ENCODE data around the gene ANAPC7. TPM values are rescaled to one million over a fixed set of nuclear protein-coding genes. Genes with fewer than 3 reads are reported as not detected.

ANAPC7 gene
- total and polyA plus RNA-seq, 2 of the 13 experiments (the other 11 are each of a cell fraction or from before 2014, with no cell fraction given), result 40.0 to 69.1 TPM

DNA sequence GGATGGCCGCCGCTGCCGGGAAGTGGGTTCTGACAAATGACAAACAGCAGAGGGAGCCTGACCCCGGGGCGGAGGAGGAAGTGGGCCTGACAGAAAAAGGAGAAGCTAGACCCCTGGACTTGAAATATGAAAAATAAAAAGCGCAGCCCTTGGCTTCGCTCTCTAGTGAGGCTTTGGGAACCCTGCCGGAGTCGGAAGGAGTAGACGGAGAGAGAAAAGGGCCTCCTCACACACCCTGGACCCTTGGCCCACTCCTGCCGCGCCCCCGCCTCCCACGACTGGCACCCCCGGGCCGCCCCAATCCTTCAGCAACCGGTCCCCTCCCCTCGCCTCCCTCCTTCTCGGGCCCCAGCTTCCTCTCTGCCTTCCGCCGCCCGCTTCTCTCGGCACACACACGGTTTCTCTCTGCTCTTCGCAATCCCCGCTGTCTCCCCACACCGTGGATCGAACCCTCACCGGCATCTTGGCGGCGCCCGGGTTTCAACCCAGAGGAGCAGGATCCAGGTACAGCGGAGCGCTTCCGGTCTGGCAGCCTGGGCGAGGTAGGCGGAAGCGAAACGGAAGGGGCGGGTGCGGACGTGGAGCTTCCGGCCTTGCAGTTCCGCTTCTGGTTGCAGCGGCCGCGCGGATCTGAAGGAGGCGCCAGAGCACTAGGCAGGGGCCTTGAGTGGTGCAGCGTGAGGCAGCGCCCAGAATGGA lies 46.4 kb upstream of the ANAPC7 start, which contains the start of gene ARPC3 (continued):
- TF ChIP-seq ZNF530 (CRISPR knock-in tag; IDR thresholded peaks at IDR 0.05; ENCODE audit: low read depth) (no peak), ZNF549 (CRISPR knock-in tag; IDR thresholded peaks at IDR 0.05) (no peak), HNRNPK (IDR thresholded peaks at IDR 0.05; ENCODE audit: low read depth, low read length, poor library complexity, severe bottlenecking) (no peak), TSC22D2 (CRISPR knock-in tag; IDR thresholded peaks at IDR 0.05; ENCODE audit: borderline replicate concordance) (peak; percentile 49; the same call in 1 of the 2 replicates), ZNF10 (CRISPR knock-in tag; IDR thresholded peaks at IDR 0.05; ENCODE audit: borderline replicate concordance, low read depth) (no peak), ZNF12 (CRISPR knock-in tag; IDR thresholded peaks at IDR 0.05) (no peak), ZBTB38 (CRISPR knock-in tag; IDR thresholded peaks at IDR 0.05) (peak; percentile 90), RBAK (CRISPR knock-in tag; IDR thresholded peaks at IDR 0.05) (no peak), ZNF816 (CRISPR knock-in tag; IDR thresholded peaks at IDR 0.05; ENCODE audit: borderline replicate concordance) (peak; percentile 45), MTA1 (CRISPR knock-in tag; IDR thresholded peaks at IDR 0.05; ENCODE audit: borderline replicate concordance) (no peak), SP5 (CRISPR knock-in tag; IDR thresholded peaks at IDR 0.05; ENCODE audit: borderline replicate concordance, low read depth) (peak; percentile 79), NFE2L1 (CRISPR knock-in tag; IDR thresholded peaks at IDR 0.05; ENCODE audit: borderline replicate concordance) (no peak), TEAD3 (CRISPR knock-in tag; optimal IDR thresholded peaks at IDR 0.05; ENCODE audit: borderline replicate concordance) (peak; percentile 60), SAFB2 (CRISPR knock-in tag; IDR thresholded peaks at IDR 0.05; ENCODE audit: borderline replicate concordance, low read depth) (no peak), ZFP82 (CRISPR knock-in tag; IDR thresholded peaks at IDR 0.05; ENCODE audit: borderline replicate concordance) (peak; percentile 83; the same call in 1 of the 2 replicates), RFX3 (CRISPR knock-in tag; IDR thresholded peaks at IDR 0.05) (no peak), MAFG (CRISPR knock-in tag; IDR thresholded peaks at IDR 0.05) (no peak), SALL2 (CRISPR knock-in tag; IDR thresholded peaks at IDR 0.05) (peak; percentile 43; the same call in 1 of the 2 replicates), ZNF775 (CRISPR knock-in tag; IDR thresholded peaks at IDR 0.05; ENCODE audit: borderline replicate concordance) (no peak), KLF9 (CRISPR knock-in tag; IDR thresholded peaks at IDR 0.05; ENCODE audit: low read depth) (0 out of 2 replicates have a peak, but pooled peaks have one; percentile 53), ZNF138 (CRISPR knock-in tag; IDR thresholded peaks at IDR 0.05; ENCODE audit: low read depth) (peak; percentile 80; the same call in 1 of the 2 replicates), NFIC (IDR thresholded peaks at IDR 0.05; ENCODE audit: low read length) (no peak)
- TF ChIP-seq, protein P1, sequence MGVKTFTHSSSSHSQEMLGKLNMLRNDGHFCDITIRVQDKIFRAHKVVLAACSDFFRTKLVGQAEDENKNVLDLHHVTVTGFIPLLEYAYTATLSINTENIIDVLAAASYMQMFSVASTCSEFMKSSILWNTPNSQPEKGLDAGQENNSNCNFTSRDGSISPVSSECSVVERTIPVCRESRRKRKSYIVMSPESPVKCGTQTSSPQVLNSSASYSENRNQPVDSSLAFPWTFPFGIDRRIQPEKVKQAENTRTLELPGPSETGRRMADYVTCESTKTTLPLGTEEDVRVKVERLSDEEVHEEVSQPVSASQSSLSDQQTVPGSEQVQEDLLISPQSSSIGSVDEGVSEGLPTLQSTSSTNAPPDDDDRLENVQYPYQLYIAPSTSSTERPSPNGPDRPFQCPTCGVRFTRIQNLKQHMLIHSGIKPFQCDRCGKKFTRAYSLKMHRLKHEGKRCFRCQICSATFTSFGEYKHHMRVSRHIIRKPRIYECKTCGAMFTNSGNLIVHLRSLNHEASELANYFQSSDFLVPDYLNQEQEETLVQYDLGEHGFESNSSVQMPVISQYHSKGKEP (CRISPR knock-in tag; IDR thresholded peaks at IDR 0.05), result no peak
- TF ChIP-seq, protein P2, sequence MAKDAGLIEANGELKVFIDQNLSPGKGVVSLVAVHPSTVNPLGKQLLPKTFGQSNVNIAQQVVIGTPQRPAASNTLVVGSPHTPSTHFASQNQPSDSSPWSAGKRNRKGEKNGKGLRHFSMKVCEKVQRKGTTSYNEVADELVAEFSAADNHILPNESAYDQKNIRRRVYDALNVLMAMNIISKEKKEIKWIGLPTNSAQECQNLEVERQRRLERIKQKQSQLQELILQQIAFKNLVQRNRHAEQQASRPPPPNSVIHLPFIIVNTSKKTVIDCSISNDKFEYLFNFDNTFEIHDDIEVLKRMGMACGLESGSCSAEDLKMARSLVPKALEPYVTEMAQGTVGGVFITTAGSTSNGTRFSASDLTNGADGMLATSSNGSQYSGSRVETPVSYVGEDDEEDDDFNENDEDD (CRISPR knock-in tag; IDR thresholded peaks at IDR 0.05; ENCODE audit: borderline replicate concordance), result peak; percentile 61; the same call in 1 of the 2 replicates
- TF ChIP-seq, protein P3, sequence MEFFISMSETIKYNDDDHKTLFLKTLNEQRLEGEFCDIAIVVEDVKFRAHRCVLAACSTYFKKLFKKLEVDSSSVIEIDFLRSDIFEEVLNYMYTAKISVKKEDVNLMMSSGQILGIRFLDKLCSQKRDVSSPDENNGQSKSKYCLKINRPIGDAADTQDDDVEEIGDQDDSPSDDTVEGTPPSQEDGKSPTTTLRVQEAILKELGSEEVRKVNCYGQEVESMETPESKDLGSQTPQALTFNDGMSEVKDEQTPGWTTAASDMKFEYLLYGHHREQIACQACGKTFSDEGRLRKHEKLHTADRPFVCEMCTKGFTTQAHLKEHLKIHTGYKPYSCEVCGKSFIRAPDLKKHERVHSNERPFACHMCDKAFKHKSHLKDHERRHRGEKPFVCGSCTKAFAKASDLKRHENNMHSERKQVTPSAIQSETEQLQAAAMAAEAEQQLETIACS (CRISPR knock-in tag; IDR thresholded peaks at IDR 0.05), result no peak
- TF ChIP-seq, protein P4, sequence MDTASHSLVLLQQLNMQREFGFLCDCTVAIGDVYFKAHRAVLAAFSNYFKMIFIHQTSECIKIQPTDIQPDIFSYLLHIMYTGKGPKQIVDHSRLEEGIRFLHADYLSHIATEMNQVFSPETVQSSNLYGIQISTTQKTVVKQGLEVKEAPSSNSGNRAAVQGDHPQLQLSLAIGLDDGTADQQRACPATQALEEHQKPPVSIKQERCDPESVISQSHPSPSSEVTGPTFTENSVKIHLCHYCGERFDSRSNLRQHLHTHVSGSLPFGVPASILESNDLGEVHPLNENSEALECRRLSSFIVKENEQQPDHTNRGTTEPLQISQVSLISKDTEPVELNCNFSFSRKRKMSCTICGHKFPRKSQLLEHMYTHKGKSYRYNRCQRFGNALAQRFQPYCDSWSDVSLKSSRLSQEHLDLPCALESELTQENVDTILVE (CRISPR knock-in tag; IDR thresholded peaks at IDR 0.05), result peak; percentile 66; the same call in 1 of the 2 replicates

Measured in HepG2 (cell line).